ENCODE measurements around the gene KLHL26.

DNA sequence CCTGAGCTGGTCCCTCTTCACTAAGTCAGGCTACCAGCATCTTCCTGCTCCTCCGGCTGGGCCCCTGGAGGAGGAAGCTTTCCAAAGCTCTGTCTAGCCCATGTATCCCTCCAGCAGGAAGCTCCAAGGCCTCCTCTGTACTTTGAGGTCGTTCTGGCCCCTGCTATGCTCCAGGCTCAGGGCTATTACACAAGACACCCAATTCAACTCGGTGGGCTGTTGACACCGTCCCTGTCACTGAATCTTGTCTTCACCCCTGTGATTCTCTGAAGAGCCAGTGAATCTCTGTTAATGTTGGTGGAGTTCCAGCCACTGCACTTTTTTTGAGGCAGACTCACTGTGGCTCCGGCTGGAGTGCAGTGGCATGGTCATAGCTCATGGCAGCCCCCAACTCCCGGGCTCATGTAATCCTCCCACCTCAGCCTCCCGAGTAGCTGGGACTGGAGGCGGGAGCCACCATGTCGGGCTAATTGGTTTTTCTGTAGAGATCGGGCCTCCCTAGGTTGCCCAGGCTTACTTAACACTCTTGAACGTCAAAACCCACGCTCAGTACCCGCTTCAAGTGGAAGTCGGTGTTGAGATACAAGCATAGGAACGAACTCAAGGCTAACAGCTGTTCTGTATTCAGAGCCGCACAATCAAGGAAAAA is 48.7 kb upstream of the KLHL26 start:
- TF ChIP-seq POLR2A (IDR thresholded peaks at IDR 0.05), result no peak
- TF ChIP-seq, protein P1, sequence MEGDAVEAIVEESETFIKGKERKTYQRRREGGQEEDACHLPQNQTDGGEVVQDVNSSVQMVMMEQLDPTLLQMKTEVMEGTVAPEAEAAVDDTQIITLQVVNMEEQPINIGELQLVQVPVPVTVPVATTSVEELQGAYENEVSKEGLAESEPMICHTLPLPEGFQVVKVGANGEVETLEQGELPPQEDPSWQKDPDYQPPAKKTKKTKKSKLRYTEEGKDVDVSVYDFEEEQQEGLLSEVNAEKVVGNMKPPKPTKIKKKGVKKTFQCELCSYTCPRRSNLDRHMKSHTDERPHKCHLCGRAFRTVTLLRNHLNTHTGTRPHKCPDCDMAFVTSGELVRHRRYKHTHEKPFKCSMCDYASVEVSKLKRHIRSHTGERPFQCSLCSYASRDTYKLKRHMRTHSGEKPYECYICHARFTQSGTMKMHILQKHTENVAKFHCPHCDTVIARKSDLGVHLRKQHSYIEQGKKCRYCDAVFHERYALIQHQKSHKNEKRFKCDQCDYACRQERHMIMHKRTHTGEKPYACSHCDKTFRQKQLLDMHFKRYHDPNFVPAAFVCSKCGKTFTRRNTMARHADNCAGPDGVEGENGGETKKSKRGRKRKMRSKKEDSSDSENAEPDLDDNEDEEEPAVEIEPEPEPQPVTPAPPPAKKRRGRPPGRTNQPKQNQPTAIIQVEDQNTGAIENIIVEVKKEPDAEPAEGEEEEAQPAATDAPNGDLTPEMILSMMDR (IDR thresholded peaks at IDR 0.05), result no peak
